PFSK-1 (cell line): Measurements from ENCODE around the gene MANSC4.

ENCODE experiments used
- POLR2AphosphoS5 ChIP-seq: IDR thresholded peaks from 2 replicates; pipeline ENCODE4 v1.6.1; 2012; ENCODE audit warnings: low read depth, mild to moderate bottlenecking, control low read depth, low read length, moderate library complexity
- SIN3A ChIP-seq: IDR thresholded peaks from 2 replicates; pipeline ENCODE4 v1.6.1; 2012; ENCODE audit warnings: mild to moderate bottlenecking, low read length, moderate library complexity, borderline replicate concordance; ENCODE audit not compliant: insufficient read depth
- TAF1 ChIP-seq: IDR thresholded peaks from 2 replicates; pipeline ENCODE4 v1.6.1; 2012; ENCODE audit warnings: low read length, control low read depth, borderline replicate concordance; ENCODE audit not compliant: insufficient read depth

DNA sequence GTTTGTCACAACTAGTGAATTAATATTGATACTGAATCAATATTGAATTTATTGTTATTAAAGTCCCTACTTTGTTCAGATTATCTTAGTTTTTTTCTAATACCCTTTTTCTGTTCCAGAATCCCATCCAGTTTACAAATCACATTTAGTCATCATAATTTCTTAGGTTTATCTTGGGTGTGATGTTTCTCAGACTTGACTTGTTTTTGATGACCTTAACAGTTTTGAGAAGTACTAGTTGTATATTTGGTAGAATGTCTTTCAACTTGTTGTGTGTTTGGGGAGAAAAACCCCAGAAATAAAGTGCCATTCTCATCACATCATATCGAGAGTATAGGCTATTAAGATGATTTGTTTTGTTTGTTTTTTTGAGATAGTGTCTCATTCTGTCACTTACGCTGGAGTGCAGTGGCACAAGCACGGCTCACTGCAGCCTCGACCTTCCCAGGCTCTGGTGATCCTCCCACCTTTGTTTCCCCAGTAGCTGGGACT is 49.9 kb downstream of the MANSC4 start:
- no peak for TF ChIP-seq POLR2AphosphoS5
- no peak for TF ChIP-seq TAF1
- no peak for TF ChIP-seq SIN3A
